GM12878 (cell line): ENCODE results near the gene ZNF420. TPM values are rescaled to one million over a fixed set of nuclear protein-coding genes. Genes with fewer than 3 reads are reported as not detected.

Source experiments
- BRCA1 ChIP-seq: IDR thresholded peaks from 2 replicates; pipeline ENCODE4 v1.6.1; 2011; ENCODE audit warnings: low read depth, low read length, improper control_type of control experiment
- CREB1 ChIP-seq: IDR thresholded peaks from 2 replicates; pipeline ENCODE4 v1.6.1; 2012; ENCODE audit warnings: low read depth, mild to moderate bottlenecking, inconsistent platforms
- FOXK2 ChIP-seq: fragments of 450-650 bp; IDR thresholded peaks from 2 replicates; pipeline ENCODE4 v1.6.1; 2017; ENCODE audit warnings: mild to moderate bottlenecking, moderate library complexity
- JUND ChIP-seq: IDR thresholded peaks from 2 replicates; pipeline ENCODE4 v1.6.1; 2012; ENCODE audit warnings: low read depth, mild to moderate bottlenecking, low read length, improper control_type of control experiment, moderate library complexity
- MTA2 ChIP-seq: fragments of 450-650 bp; IDR thresholded peaks from 2 replicates; pipeline ENCODE4 v1.6.1; 2016; ENCODE audit warnings: low read depth, mild to moderate bottlenecking, moderate library complexity
- SMARCA5 ChIP-seq: fragments of 450-650 bp; IDR thresholded peaks from 2 replicates; pipeline ENCODE4 v1.6.1; 2017; ENCODE audit warnings: mild to moderate bottlenecking
- STAT3 ChIP-seq: IDR thresholded peaks from 2 replicates; pipeline ENCODE4 v1.6.1; 2011; ENCODE audit warnings: low read depth, low read length, improper control_type of control experiment
- SUPT20H ChIP-seq: IDR thresholded peaks from 2 replicates; pipeline ENCODE4 v1.6.1; 2011; ENCODE audit warnings: low read depth, mild to moderate bottlenecking, low read length, moderate library complexity, borderline replicate concordance; ENCODE audit not compliant: control insufficient read depth
- TAF1 ChIP-seq: IDR thresholded peaks from 2 replicates; pipeline ENCODE4 v1.6.1; 2011; ENCODE audit warnings: mild to moderate bottlenecking, low read depth, low read length, borderline replicate concordance
- TCF3 ChIP-seq: IDR thresholded peaks from 2 replicates; pipeline ENCODE4 v1.6.1; 2012; ENCODE audit warnings: low read depth, mild to moderate bottlenecking, low read length, borderline replicate concordance; ENCODE audit not compliant: insufficient read depth
- polyA plus RNA-seq, 11 experiments: library from polyadenylated mRNA; depleted of rRNA in 4 of 11; unstranded in 6 of 11; stranded (reverse) in 5 of 11; fragments of >200 nt; fragmentation: Nextera tagmentation in 4 of 11; fragmentation: Illumina TruSeq in 1 of 11; extraction: Ambion mirVana in 4 of 11; extraction: Trizol in 1 of 11; gene quantifications; 1 replicate in 1 of 11; 2 replicates in 10 of 11; pipeline versions ENCODE4 v1.2.1 to v1.2.3, GENCODE V29; 2011 to 2016; ENCODE audit warnings: inconsistent platforms in 2 of 11, missing spikeins in 2 of 11, low read depth in 1 of 11
- total RNA-seq, 4 experiments: library from RNA; depleted of rRNA in 3 of 4; stranded (reverse); fragments of >200 nt in 3 of 4; fragmentation: Illumina TruSeq in 1 of 4; extraction: Trizol in 1 of 4; gene quantifications; 2 replicates each; pipeline versions ENCODE4 v1.2.1 to v1.2.3, GENCODE V29; 2013 to 2021
- TF ChIP-seq, protein P1 (sequence below): fragments of 450-650 bp; IDR thresholded peaks from 2 replicates; pipeline ENCODE4 v1.6.1; 2017; ENCODE audit warnings: antibody characterized with exemption, mild to moderate bottlenecking, moderate library complexity
- TF ChIP-seq, protein P2 (sequence below): IDR thresholded peaks from 2 replicates; pipeline ENCODE4 v1.6.1; 2012; ENCODE audit warnings: low read depth, low read length, improper control_type of control experiment
- TF ChIP-seq, protein P3 (sequence below): fragments of 450-650 bp; IDR thresholded peaks from 2 replicates; pipeline ENCODE4 v1.6.1; 2017; ENCODE audit warnings: mild to moderate bottlenecking, low read depth, inconsistent platforms; ENCODE audit not compliant: poor library complexity, severe bottlenecking
- TF ChIP-seq, protein P4 (sequence below): fragments of 450-650 bp; IDR thresholded peaks from 2 replicates; pipeline ENCODE4 v1.6.1; 2017; ENCODE audit warnings: mild to moderate bottlenecking, moderate library complexity
- TF ChIP-seq, protein P5 (sequence below): fragments of 450-650 bp; formaldehyde crosslinking; IDR thresholded peaks from 2 replicates; pipeline ENCODE4 v1.4.0; 2022; ENCODE audit warnings: mild to moderate bottlenecking, moderate library complexity

ZNF420 gene
- total and polyA plus RNA-seq, 10 of the 15 experiments (the other 5 are each of a cell fraction or from before 2014, with no cell fraction given): 4.5 to 11.4 (median 7.1) TPM

DNA sequence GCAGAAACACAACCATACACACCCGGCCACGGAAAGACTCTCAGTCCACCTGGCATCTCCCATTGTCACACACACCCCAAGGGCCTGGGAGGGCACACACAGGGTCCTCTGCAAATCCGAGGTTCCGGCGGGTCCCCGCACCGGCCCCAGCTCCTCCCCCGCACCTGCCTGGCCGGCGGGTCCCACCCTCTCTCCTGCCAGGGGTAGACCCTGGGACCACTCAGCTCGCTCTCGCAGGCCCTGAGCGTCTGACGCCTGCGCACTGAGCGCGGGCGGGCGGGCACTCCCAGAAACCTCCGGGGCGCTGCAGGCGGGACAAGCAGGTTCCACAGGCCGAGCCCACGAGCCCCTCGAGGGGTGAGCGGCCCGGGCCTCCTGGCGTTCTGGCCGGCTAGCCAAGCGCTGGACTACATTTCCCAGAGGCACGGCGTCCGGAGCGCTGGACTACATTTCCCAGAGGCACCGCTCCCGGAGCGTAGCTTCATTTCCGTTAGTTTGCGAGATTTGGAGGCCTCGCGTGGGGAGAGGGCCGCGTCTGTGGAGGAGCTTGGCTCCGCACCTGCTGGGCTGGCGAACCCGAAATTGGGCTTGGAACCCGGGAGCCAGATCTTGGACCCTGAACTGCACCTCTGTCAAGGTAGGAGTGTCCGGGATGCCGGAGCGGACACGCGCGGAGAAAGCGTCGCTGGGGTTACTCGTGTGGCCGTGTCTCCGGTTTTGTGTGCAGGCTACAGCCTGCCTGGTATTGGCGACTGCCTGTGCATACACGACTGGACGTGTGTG is at the start of gene ZNF420 (continued):
- TF ChIP-seq, protein P1, sequence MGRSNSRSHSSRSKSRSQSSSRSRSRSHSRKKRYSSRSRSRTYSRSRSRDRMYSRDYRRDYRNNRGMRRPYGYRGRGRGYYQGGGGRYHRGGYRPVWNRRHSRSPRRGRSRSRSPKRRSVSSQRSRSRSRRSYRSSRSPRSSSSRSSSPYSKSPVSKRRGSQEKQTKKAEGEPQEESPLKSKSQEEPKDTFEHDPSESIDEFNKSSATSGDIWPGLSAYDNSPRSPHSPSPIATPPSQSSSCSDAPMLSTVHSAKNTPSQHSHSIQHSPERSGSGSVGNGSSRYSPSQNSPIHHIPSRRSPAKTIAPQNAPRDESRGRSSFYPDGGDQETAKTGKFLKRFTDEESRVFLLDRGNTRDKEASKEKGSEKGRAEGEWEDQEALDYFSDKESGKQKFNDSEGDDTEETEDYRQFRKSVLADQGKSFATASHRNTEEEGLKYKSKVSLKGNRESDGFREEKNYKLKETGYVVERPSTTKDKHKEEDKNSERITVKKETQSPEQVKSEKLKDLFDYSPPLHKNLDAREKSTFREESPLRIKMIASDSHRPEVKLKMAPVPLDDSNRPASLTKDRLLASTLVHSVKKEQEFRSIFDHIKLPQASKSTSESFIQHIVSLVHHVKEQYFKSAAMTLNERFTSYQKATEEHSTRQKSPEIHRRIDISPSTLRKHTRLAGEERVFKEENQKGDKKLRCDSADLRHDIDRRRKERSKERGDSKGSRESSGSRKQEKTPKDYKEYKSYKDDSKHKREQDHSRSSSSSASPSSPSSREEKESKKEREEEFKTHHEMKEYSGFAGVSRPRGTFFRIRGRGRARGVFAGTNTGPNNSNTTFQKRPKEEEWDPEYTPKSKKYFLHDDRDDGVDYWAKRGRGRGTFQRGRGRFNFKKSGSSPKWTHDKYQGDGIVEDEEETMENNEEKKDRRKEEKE: no peak
- TF ChIP-seq CREB1 (peak; percentile 89), STAT3 (no peak), JUND (0 out of 2 replicates have a peak, but pooled peaks have one; percentile 51), SUPT20H (no peak), FOXK2 (peak; percentile 18; the same call in 1 of the 2 replicates), MTA2 (no peak), TAF1 (no peak), TCF3 (0 out of 2 replicates have a peak, but pooled peaks have one; percentile 29), SMARCA5 (no peak), BRCA1 (peak; percentile 76)
- TF ChIP-seq, protein P2, sequence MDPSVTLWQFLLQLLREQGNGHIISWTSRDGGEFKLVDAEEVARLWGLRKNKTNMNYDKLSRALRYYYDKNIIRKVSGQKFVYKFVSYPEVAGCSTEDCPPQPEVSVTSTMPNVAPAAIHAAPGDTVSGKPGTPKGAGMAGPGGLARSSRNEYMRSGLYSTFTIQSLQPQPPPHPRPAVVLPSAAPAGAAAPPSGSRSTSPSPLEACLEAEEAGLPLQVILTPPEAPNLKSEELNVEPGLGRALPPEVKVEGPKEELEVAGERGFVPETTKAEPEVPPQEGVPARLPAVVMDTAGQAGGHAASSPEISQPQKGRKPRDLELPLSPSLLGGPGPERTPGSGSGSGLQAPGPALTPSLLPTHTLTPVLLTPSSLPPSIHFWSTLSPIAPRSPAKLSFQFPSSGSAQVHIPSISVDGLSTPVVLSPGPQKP: no peak
- TF ChIP-seq, protein P3, sequence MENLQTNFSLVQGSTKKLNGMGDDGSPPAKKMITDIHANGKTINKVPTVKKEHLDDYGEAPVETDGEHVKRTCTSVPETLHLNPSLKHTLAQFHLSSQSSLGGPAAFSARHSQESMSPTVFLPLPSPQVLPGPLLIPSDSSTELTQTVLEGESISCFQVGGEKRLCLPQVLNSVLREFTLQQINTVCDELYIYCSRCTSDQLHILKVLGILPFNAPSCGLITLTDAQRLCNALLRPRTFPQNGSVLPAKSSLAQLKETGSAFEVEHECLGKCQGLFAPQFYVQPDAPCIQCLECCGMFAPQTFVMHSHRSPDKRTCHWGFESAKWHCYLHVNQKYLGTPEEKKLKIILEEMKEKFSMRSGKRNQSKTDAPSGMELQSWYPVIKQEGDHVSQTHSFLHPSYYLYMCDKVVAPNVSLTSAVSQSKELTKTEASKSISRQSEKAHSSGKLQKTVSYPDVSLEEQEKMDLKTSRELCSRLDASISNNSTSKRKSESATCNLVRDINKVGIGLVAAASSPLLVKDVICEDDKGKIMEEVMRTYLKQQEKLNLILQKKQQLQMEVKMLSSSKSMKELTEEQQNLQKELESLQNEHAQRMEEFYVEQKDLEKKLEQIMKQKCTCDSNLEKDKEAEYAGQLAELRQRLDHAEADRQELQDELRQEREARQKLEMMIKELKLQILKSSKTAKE: no peak
- TF ChIP-seq, protein P4, sequence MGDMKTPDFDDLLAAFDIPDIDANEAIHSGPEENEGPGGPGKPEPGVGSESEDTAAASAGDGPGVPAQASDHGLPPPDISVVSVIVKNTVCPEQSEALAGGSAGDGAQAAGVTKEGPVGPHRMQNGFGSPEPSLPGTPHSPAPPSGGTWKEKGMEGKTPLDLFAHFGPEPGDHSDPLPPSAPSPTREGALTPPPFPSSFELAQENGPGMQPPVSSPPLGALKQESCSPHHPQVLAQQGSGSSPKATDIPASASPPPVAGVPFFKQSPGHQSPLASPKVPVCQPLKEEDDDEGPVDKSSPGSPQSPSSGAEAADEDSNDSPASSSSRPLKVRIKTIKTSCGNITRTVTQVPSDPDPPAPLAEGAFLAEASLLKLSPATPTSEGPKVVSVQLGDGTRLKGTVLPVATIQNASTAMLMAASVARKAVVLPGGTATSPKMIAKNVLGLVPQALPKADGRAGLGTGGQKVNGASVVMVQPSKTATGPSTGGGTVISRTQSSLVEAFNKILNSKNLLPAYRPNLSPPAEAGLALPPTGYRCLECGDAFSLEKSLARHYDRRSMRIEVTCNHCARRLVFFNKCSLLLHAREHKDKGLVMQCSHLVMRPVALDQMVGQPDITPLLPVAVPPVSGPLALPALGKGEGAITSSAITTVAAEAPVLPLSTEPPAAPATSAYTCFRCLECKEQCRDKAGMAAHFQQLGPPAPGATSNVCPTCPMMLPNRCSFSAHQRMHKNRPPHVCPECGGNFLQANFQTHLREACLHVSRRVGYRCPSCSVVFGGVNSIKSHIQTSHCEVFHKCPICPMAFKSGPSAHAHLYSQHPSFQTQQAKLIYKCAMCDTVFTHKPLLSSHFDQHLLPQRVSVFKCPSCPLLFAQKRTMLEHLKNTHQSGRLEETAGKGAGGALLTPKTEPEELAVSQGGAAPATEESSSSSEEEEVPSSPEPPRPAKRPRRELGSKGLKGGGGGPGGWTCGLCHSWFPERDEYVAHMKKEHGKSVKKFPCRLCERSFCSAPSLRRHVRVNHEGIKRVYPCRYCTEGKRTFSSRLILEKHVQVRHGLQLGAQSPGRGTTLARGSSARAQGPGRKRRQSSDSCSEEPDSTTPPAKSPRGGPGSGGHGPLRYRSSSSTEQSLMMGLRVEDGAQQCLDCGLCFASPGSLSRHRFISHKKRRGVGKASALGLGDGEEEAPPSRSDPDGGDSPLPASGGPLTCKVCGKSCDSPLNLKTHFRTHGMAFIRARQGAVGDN: peak; percentile 91
- TF ChIP-seq, protein P5, sequence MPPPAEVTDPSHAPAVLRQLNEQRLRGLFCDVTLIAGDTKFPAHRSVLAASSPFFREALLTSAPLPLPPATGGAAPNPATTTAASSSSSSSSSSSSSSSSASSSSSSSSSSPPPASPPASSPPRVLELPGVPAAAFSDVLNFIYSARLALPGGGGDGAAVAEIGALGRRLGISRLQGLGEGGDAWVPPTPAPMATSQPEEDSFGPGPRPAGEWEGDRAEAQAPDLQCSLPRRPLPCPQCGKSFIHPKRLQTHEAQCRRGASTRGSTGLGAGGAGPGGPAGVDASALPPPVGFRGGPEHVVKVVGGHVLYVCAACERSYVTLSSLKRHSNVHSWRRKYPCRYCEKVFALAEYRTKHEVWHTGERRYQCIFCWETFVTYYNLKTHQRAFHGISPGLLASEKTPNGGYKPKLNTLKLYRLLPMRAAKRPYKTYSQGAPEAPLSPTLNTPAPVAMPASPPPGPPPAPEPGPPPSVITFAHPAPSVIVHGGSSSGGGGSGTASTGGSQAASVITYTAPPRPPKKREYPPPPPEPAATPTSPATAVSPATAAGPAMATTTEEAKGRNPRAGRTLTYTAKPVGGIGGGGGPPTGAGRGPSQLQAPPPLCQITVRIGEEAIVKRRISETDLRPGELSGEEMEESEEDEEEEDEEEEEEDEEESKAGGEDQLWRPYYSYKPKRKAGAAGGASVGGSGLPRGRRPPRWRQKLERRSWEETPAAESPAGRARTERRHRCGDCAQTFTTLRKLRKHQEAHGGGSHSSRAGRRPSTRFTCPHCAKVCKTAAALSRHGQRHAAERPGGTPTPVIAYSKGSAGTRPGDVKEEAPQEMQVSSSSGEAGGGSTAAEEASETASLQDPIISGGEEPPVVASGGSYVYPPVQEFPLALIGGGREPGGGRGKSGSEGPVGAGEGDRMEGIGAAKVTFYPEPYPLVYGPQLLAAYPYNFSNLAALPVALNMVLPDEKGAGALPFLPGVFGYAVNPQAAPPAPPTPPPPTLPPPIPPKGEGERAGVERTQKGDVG: no peak
